Measurements from ENCODE around the gene SLC17A3. TPM values are rescaled to one million over a fixed set of nuclear protein-coding genes. Genes with fewer than 3 reads are reported as not detected.

The SLC17A3 gene
- polyA plus RNA-seq, 1 donor from 2014 or later, result not detected

DNA sequence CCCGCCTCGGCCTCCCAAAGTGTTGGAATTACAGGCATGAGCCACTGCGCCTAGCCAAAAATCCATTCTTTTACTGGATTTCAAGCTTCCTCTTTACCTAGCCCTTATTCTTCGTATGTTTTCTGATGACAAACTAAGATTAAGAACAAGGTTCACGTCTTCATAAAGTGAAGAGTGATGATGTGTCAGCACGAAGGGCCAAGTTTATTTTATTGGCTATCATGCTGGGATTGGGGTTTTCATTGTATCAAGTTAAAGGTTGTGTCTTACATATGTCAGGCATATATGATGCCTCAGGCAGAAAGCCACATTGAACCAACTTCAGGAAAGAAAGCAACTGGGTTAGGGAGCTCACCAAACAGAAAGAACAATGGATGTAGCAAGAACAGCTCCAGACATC, 19.7 kb upstream of the SLC17A3 start:
- H3K4me2 ChIP-seq (ENCODE audit: low read length), result no peak overlapping the region
- H3K36me3 ChIP-seq (ENCODE audit: insufficient read depth, low read length), result no peaks in the 10 kb centered on the region
- no peaks in the 10 kb centered on the region for H3K9me2 ChIP-seq (ENCODE audit: insufficient read depth, low read length)
- no peaks in the 10 kb centered on the region for H3K9me3 ChIP-seq (ENCODE audit: low read length)
- no peak overlapping the region for H3K9ac ChIP-seq (ENCODE audit: low read length)
- no peak overlapping the region for H2AFZ ChIP-seq (ENCODE audit: low read depth, low read length)
- H3F3A ChIP-seq (ENCODE audit: insufficient read depth, low read length, poor library complexity, severe bottlenecking), result no peaks in the 10 kb centered on the region
- no peaks in the 10 kb centered on the region for H3K27me3 ChIP-seq (ENCODE audit: insufficient read depth, low read depth, low read length)
- no peaks in the 10 kb centered on the region for H3K79me2 ChIP-seq (replicated peaks; ENCODE audit: insufficient read depth, low read length)
- no peak overlapping the region for H3K4me3 ChIP-seq (ENCODE audit: low read length)
- H4K20me1 ChIP-seq (ENCODE audit: insufficient read depth), result no peaks in the 10 kb centered on the region
- no peak for TF ChIP-seq POLR2AphosphoS5 (IDR thresholded peaks at IDR 0.05)
- no peak for TF ChIP-seq TAF1 (IDR thresholded peaks at IDR 0.05; ENCODE audit: low read depth)
- TF ChIP-seq MXI1 (conservative IDR thresholded peaks at IDR 0.05; ENCODE audit: poor library complexity, severe bottlenecking), result no peak
- TF ChIP-seq, protein P1, sequence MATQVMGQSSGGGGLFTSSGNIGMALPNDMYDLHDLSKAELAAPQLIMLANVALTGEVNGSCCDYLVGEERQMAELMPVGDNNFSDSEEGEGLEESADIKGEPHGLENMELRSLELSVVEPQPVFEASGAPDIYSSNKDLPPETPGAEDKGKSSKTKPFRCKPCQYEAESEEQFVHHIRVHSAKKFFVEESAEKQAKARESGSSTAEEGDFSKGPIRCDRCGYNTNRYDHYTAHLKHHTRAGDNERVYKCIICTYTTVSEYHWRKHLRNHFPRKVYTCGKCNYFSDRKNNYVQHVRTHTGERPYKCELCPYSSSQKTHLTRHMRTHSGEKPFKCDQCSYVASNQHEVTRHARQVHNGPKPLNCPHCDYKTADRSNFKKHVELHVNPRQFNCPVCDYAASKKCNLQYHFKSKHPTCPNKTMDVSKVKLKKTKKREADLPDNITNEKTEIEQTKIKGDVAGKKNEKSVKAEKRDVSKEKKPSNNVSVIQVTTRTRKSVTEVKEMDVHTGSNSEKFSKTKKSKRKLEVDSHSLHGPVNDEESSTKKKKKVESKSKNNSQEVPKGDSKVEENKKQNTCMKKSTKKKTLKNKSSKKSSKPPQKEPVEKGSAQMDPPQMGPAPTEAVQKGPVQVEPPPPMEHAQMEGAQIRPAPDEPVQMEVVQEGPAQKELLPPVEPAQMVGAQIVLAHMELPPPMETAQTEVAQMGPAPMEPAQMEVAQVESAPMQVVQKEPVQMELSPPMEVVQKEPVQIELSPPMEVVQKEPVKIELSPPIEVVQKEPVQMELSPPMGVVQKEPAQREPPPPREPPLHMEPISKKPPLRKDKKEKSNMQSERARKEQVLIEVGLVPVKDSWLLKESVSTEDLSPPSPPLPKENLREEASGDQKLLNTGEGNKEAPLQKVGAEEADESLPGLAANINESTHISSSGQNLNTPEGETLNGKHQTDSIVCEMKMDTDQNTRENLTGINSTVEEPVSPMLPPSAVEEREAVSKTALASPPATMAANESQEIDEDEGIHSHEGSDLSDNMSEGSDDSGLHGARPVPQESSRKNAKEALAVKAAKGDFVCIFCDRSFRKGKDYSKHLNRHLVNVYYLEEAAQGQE (IDR thresholded peaks at IDR 0.05; ENCODE audit: borderline replicate concordance), result no peak
- TF ChIP-seq EP300 (conservative IDR thresholded peaks at IDR 0.05; ENCODE audit: poor library complexity, severe bottlenecking), result no peak
- TF ChIP-seq EZH2 (IDR thresholded peaks at IDR 0.05; ENCODE audit: borderline replicate concordance, insufficient read depth, low read length, poor library complexity, severe bottlenecking), result no peak
- TF ChIP-seq SMC3 (conservative IDR thresholded peaks at IDR 0.05; ENCODE audit: poor library complexity), result no peak
- TF ChIP-seq, protein P2, sequence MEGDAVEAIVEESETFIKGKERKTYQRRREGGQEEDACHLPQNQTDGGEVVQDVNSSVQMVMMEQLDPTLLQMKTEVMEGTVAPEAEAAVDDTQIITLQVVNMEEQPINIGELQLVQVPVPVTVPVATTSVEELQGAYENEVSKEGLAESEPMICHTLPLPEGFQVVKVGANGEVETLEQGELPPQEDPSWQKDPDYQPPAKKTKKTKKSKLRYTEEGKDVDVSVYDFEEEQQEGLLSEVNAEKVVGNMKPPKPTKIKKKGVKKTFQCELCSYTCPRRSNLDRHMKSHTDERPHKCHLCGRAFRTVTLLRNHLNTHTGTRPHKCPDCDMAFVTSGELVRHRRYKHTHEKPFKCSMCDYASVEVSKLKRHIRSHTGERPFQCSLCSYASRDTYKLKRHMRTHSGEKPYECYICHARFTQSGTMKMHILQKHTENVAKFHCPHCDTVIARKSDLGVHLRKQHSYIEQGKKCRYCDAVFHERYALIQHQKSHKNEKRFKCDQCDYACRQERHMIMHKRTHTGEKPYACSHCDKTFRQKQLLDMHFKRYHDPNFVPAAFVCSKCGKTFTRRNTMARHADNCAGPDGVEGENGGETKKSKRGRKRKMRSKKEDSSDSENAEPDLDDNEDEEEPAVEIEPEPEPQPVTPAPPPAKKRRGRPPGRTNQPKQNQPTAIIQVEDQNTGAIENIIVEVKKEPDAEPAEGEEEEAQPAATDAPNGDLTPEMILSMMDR (IDR thresholded peaks at IDR 0.05; ENCODE audit: poor library complexity, severe bottlenecking), result no peak
- no peak for TF ChIP-seq RAD21 (conservative IDR thresholded peaks at IDR 0.05)
- no peak overlapping the region for H3K27ac ChIP-seq (ENCODE audit: low read length)

DNA sequence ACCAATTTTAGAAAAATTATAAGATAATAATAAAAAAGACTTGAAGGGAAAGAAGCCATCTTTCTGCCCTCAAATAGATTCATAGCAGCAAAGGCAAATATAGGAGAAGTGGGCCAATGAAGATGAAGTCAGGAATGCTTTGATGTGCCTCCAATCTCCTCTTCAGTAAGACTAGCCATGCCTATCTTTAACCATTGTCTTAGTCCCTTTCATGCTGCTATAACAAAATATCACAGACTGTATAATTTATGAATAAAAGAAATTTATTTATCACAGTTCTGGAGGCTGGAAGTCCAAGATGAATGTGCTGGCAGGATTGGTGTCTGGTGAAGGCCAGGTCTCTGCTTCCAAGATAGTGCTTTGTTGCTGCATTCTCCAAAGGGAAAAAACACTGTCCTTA, 18.8 kb upstream of the SLC17A3 start:
- Histone ChIP-seq H3K9me3 (ENCODE audit: low read length) (no peaks in the 10 kb centered on the region), H3F3A (ENCODE audit: insufficient read depth, low read length, poor library complexity, severe bottlenecking) (no peaks in the 10 kb centered on the region), H3K9ac (ENCODE audit: low read length) (no peak overlapping the region), H2AFZ (ENCODE audit: low read depth, low read length) (no peak overlapping the region), H3K79me2 (replicated peaks; ENCODE audit: insufficient read depth, low read length) (no peaks in the 10 kb centered on the region), H3K4me3 (ENCODE audit: low read length) (no peak overlapping the region), H3K4me2 (ENCODE audit: low read length) (no peak overlapping the region), H4K20me1 (ENCODE audit: insufficient read depth) (no peaks in the 10 kb centered on the region), H3K9me2 (ENCODE audit: insufficient read depth, low read length) (no peaks in the 10 kb centered on the region), H3K27me3 (ENCODE audit: insufficient read depth, low read depth, low read length) (no peaks in the 10 kb centered on the region), H3K36me3 (ENCODE audit: insufficient read depth, low read length) (no peaks in the 10 kb centered on the region), H3K27ac (ENCODE audit: low read length) (no peak overlapping the region)
- TF ChIP-seq RAD21 (conservative IDR thresholded peaks at IDR 0.05) (no peak), MXI1 (conservative IDR thresholded peaks at IDR 0.05; ENCODE audit: poor library complexity, severe bottlenecking) (no peak), SMC3 (conservative IDR thresholded peaks at IDR 0.05; ENCODE audit: poor library complexity) (no peak), POLR2AphosphoS5 (IDR thresholded peaks at IDR 0.05) (no peak), TAF1 (IDR thresholded peaks at IDR 0.05; ENCODE audit: low read depth) (no peak), EP300 (conservative IDR thresholded peaks at IDR 0.05; ENCODE audit: poor library complexity, severe bottlenecking) (no peak), EZH2 (IDR thresholded peaks at IDR 0.05; ENCODE audit: borderline replicate concordance, insufficient read depth, low read length, poor library complexity, severe bottlenecking) (no peak)
- TF ChIP-seq, protein P2 (IDR thresholded peaks at IDR 0.05; ENCODE audit: poor library complexity, severe bottlenecking), result no peak
- TF ChIP-seq, protein P1 (IDR thresholded peaks at IDR 0.05; ENCODE audit: borderline replicate concordance), result no peak
